RWPE1 (cell line): Measurements from ENCODE around the gene SPAG16.

ENCODE experiments used
- CTCF ChIA-PET: fragments of 350-600 bp; sonication (Branson Sonifier 250); formaldehyde crosslinking; extraction: SDS; loops from one replicate; lab custom pipeline; 2021; lab: Yijun Ruan, JAX
- POLR2A ChIA-PET: fragments of 400-600 bp; formaldehyde crosslinking; extraction: SDS; loops from one replicate; lab custom pipeline; 2020; ENCODE audit warnings: antibody characterized with exemption; ENCODE audit not compliant: low non-redundant PET; lab: Yijun Ruan, JAX
- DNase-seq: peaks from one replicate; pipeline ENCODE4 v3.0.0; 2012; ENCODE audit warnings: low spot score
- H3K27ac ChIP-seq: fragments of 450-650 bp; 2 replicates; pipeline ENCODE4 v1.5.1; 2017
- TF ChIP-seq, protein P1 (sequence below): fragments of 450-650 bp; conservative IDR thresholded peaks from 2 replicates; pipeline ENCODE4 v1.5.1; 2017; ENCODE audit warnings: low read depth, mild to moderate bottlenecking

Gene SPAG16

DNA sequence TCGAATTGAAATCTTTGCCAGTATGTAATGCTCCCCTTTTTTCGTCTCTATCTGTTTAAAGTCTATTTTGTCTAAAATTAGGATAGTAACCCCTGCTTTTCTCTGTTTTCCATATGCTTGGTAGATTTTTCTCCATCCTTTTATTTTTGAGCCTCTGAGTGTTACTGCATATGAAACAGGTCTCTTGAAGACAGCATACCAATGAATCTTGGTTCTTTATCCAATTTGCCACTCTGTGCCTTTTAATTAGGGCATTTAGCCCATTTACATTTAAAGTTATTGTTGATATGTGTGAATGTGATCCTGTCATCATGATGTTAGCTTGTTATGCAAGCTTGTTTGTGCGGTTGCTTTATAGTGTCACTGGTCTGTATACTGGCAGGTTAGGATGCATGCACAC is 635.8 kb downstream of the SPAG16 start:
- ChIA-PET POLR2A (no interaction called here), CTCF (interaction anchor here (0.6 kb wide), 1 partner anchor 125 kb away, joined by 3 read pairs; no protein-coding TSS in a partner anchor)
- H3K27ac ChIP-seq = no peak overlapping the region
- TF ChIP-seq, protein P1, sequence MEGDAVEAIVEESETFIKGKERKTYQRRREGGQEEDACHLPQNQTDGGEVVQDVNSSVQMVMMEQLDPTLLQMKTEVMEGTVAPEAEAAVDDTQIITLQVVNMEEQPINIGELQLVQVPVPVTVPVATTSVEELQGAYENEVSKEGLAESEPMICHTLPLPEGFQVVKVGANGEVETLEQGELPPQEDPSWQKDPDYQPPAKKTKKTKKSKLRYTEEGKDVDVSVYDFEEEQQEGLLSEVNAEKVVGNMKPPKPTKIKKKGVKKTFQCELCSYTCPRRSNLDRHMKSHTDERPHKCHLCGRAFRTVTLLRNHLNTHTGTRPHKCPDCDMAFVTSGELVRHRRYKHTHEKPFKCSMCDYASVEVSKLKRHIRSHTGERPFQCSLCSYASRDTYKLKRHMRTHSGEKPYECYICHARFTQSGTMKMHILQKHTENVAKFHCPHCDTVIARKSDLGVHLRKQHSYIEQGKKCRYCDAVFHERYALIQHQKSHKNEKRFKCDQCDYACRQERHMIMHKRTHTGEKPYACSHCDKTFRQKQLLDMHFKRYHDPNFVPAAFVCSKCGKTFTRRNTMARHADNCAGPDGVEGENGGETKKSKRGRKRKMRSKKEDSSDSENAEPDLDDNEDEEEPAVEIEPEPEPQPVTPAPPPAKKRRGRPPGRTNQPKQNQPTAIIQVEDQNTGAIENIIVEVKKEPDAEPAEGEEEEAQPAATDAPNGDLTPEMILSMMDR = no peak
- no peak for DNase-seq

DNA sequence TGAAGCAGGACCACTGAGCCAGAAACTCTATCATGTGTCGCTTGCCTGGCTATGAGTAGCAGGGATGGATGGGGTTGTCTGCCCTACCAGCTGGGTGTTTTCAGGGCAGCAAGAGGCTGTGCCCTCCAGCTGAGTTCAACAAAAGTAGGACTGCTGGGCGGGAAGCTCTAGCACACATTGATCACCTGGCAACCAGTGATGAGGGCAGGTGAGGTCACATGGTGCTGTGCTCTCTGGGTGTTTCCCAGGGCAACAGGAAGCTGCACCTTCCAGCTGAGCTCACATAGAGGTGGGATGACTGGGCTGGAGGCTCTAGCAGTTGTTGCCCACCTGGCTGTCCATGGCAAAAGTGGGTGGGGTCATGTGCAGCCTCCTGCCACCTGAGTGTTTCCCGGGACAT is 639.3 kb downstream of the SPAG16 start:
- CTCF ChIA-PET = no interaction called here
- TF ChIP-seq, protein P1 = no peak
- POLR2A ChIA-PET = no interaction called here
- H3K27ac ChIP-seq = no peak overlapping the region
- DNase-seq = no peak

DNA sequence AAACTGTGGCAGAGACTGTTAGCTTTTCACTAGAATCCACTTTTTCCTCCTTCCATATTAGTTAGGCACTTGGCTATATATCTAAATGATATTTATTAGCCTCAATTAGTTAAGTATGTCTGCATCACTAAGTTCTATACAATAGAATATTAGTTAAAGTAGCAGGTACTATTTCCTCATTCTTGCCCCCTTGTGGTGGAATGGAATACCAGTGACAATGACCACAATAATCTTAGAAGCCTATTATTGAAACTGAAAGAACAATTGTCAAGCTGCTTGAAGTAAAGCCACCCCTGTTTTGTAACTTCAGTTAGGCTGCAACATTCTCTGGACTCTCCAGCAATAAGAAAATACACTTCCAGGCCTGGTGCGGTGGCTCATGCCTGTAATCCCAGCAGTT is 650.3 kb downstream of the SPAG16 start:
- CTCF ChIA-PET = no interaction called here
- DNase-seq = peak; percentile 7

DNA sequence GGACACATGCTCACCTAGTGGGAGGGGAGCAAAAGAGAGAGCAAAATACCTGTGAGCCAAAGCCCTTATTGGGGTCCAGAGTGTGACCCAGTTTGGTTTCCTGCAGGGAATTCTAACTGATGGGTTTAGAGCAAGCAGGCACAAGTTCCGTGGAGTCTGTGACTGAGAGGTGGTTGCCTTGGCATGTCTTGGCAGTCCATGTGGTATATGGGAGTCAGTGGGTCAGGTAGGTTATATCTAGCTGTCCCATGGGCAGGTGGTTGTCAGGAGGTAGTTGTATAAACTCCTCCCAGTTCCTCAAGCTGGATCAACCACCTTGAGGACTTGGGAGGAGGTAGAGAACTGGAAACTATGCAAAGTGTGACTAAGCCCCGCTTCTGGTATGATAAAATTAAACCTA is 673.8 kb downstream of the SPAG16 start:
- TF ChIP-seq, protein P1 = no peak
- CTCF ChIA-PET = no interaction called here
- POLR2A ChIA-PET = no interaction called here
- no peak overlapping the region for H3K27ac ChIP-seq
- no peak for DNase-seq

More for the DNA sequence above, 650.3 kb downstream of the SPAG16 start:
- POLR2A ChIA-PET = no interaction called here
- no peak overlapping the region for H3K27ac ChIP-seq
- TF ChIP-seq, protein P1 = 0 out of 2 replicates have a peak, but pooled peaks have one; percentile 13

DNA sequence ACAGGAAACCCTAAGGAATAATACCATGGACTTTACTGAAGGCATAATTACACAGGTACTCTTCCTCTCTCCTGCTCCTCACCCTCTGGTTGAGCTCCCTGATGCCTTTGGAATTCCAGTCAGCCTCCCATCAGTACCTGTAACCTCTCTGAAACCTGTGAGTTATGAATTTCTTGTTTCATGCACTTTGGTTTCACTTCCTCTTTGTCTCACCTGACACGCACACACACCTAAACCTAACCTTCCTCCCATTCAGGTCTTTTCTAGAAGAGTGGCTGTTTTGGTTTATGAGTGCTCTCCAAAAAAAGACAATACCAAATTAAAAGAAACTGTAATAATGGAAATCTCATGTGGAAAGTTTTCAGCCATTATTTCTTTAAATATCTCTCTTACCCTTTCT is 675.3 kb downstream of the SPAG16 start:
- POLR2A ChIA-PET = no interaction called here
- TF ChIP-seq, protein P1 = no peak
- no peak overlapping the region for H3K27ac ChIP-seq

DNA sequence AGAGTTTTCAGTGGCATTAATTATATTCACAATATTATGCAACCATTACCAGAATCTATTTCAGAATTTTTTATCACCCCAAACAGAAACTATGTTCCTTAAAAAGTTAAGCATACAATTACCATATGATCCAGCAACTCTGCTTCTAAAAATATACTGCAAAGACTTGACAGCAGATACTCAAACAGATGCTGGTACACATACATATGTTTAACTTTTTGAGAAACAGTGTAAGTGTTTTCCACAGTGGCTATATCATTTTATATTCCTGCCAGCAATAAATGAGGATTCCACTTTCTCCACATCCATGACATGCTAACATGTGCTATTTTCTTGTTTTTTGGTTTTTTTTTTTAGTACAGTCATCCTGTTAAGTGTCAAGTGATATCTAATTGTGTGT is 687.3 kb downstream of the SPAG16 start:
- TF ChIP-seq, protein P1 = no peak
- no peak for DNase-seq
- H3K27ac ChIP-seq = no peak overlapping the region
- ChIA-PET POLR2A (no interaction called here), CTCF (no interaction called here)

More for the DNA sequence above, 675.3 kb downstream of the SPAG16 start:
- DNase-seq = no peak
- CTCF ChIA-PET = no interaction called here

DNA sequence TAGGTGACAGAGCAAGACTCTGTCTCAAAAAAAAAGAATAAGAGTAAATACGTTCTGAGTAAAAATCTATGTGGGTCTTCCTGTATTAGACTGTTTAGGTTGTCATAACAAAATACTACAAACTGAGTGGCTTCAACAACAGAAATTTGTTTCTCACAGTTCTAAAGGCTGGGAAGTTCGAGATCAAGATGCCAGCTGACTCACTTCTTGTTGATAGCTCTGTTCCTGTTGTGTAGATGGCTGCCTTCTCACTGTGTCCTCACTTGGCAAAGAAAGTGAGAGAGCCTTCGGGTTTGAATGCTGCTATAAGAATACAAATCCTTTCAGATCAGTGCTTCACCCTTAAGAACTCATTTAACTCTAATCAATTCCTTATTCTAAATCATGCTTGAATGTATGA is 696.6 kb downstream of the SPAG16 start:
- TF ChIP-seq, protein P1 = no peak
- ChIA-PET POLR2A (no interaction called here), CTCF (no interaction called here)
- DNase-seq = no peak
- no peak overlapping the region for H3K27ac ChIP-seq
